HCT116 (cell line): ENCODE data around the gene TMC3. TPM values are rescaled to one million over a fixed set of nuclear protein-coding genes. Genes with fewer than 3 reads are reported as not detected.

ENCODE experiments used
- ATAC-seq: fragments of 200-7000 bp; cut with Tn5 transposase; 2 replicates; pipeline ENCODE4 v1.9.1; 2020; ENCODE audit warnings: mild to moderate bottlenecking, moderate library complexity
- BruUV-seq: library from RNA; stranded (reverse); fragments of 400-500 nt; replicated peaks from 2 replicates; lab custom pipeline; 2021; lab: Mats Ljungman, UMichigan
- CTCF ChIA-PET: fragments of 300-600 bp; sonication (Branson Sonifier 250); formaldehyde crosslinking; loops from one replicate; lab custom pipeline; 2021; ENCODE audit warnings: antibody characterized with exemption; lab: Charles Lee
- POLR2A ChIA-PET: fragments of 300-600, 350-600 bp; sonication (Branson Sonifier 250); formaldehyde crosslinking; loops from one replicate; lab custom pipeline; 2021; ENCODE audit warnings: antibody characterized with exemption; lab: Charles Lee
- RAD21 ChIA-PET, 2 experiments: fragments of 300-600 bp; sonication (Branson Sonifier 250); formaldehyde crosslinking; loops; one replicate each; lab custom pipeline; 2023; ENCODE audit warnings: low total read pairs in 2 of 2; ENCODE audit not compliant: uncharacterized antibody in 2 of 2, unreplicated experiment in 2 of 2, low non-redundant PET in 1 of 2; lab: Charles Lee
- DNase-seq: peaks from one replicate; pipeline ENCODE4 v3.0.0-alpha.2; 2010; ENCODE audit warnings: low read depth, low spot score
- H2AFZ ChIP-seq: fragments of 200-600 bp; shearing (Covaris generic), sonication (generic); 2 replicates; pipeline ENCODE4 v1.6.1; 2017; ENCODE audit warnings: low read depth, mixed run types, mixed read lengths, antibody characterized with exemption, low read length; ENCODE audit not compliant: poor library complexity, severe bottlenecking
- H3K27ac ChIP-seq: 2 replicates; pipeline ENCODE4 v1.5.1; 2012; ENCODE audit warnings: low read depth, low read length
- H3K27me3 ChIP-seq: fragments of 200-600 bp; sonication (generic); 2 replicates; pipeline ENCODE4 v1.6.1; 2016; ENCODE audit warnings: mixed run types, low read length, mixed read lengths; ENCODE audit not compliant: insufficient read depth
- H3K36me3 ChIP-seq, 2 experiments: fragments of 200-500 bp in 1 of 2; fragments of 200-600 bp in 1 of 2; sonication (Bioruptor generic) in 1 of 2; sonication (generic) in 1 of 2; 2 replicates each; pipeline versions ENCODE4 v1.5.1 to v1.6.1; 2014 to 2016; ENCODE audit warnings: low read length in 2 of 2, inconsistent platforms in 1 of 2, mixed read lengths in 1 of 2, mixed run types in 1 of 2; ENCODE audit not compliant: insufficient read depth in 2 of 2, control insufficient read depth in 1 of 2
- H3K4me1 ChIP-seq, 2 experiments: fragments of 200-600 bp in 1 of 2; sonication (generic) in 1 of 2; 2 replicates each; pipeline versions ENCODE4 v1.5.1 to v1.6.1; 2012 to 2017; ENCODE audit warnings: low read length in 2 of 2, inconsistent platforms in 1 of 2, mild to moderate bottlenecking in 1 of 2, mixed read lengths in 1 of 2, mixed run types in 1 of 2, moderate library complexity in 1 of 2; ENCODE audit not compliant: insufficient read depth in 2 of 2, control insufficient read depth in 1 of 2
- H3K4me2 ChIP-seq: fragments of 200-600 bp; sonication (generic); 2 replicates; pipeline ENCODE4 v1.6.1; 2017; ENCODE audit warnings: mixed run types, low read length, mixed read lengths
- H3K4me3 ChIP-seq, 2 experiments: fragments of 200-600 bp in 1 of 2; sonication (generic) in 1 of 2; replicated peaks in 1 of 2; 2 replicates each; pipeline ENCODE4 v1.5.1; 2011 to 2016; ENCODE audit warnings: low read length in 2 of 2, control low read depth in 1 of 2, low read depth in 1 of 2, mild to moderate bottlenecking in 1 of 2, mixed read lengths in 1 of 2, mixed run types in 1 of 2
- H3K79me2 ChIP-seq: fragments of 200-600 bp; sonication (generic); 2 replicates; pipeline ENCODE4 v1.6.1; 2017; ENCODE audit warnings: mild to moderate bottlenecking, mixed run types, low read length, moderate library complexity, mixed read lengths; ENCODE audit not compliant: insufficient read depth
- H3K9ac ChIP-seq: fragments of 200-600 bp; sonication (generic); 2 replicates; pipeline ENCODE4 v1.6.1; 2016; ENCODE audit warnings: low read length, mixed read lengths
- H3K9me2 ChIP-seq: fragments of 200-600 bp; sonication (generic), shearing (Covaris generic); 2 replicates; pipeline ENCODE4 v1.6.1; 2017; ENCODE audit warnings: mixed run types, mild to moderate bottlenecking, moderate library complexity; ENCODE audit not compliant: insufficient read depth
- H3K9me3 ChIP-seq, 2 experiments: fragments of 200-500 bp in 1 of 2; fragments of 200-600 bp in 1 of 2; sonication (Bioruptor generic) in 1 of 2; sonication (generic) in 1 of 2; 2 replicates each; pipeline ENCODE4 v1.6.1; 2014 to 2017; ENCODE audit warnings: low read length in 2 of 2, mixed read lengths in 2 of 2, inconsistent platforms in 1 of 2, low read depth in 1 of 2, mild to moderate bottlenecking in 1 of 2, mixed run types in 1 of 2, moderate library complexity in 1 of 2; ENCODE audit not compliant: control insufficient read depth in 1 of 2, insufficient read depth in 1 of 2
- H4K20me1 ChIP-seq: fragments of 200-600 bp; sonication (generic), shearing (Covaris generic); 2 replicates; pipeline ENCODE4 v1.6.1; 2017; ENCODE audit warnings: mixed run types, mild to moderate bottlenecking, moderate library complexity; ENCODE audit not compliant: insufficient read depth
- CBX3 ChIP-seq: IDR thresholded peaks from 2 replicates; pipeline ENCODE4 v1.6.1; 2012; ENCODE audit warnings: low read depth
- CEBPB ChIP-seq: IDR thresholded peaks from 2 replicates; pipeline ENCODE4 v1.6.1; 2012; ENCODE audit warnings: low read depth
- EGR1 ChIP-seq: IDR thresholded peaks from 2 replicates; pipeline ENCODE4 v1.6.1; 2012; ENCODE audit warnings: low read depth
- ELF1 ChIP-seq: IDR thresholded peaks from 2 replicates; pipeline ENCODE4 v1.6.1; 2012; ENCODE audit warnings: low read depth, borderline replicate concordance
- EZH2 ChIP-seq: fragments of 200-600 bp; sonication (generic); IDR thresholded peaks from 2 replicates; pipeline ENCODE4 v1.6.1; 2017; ENCODE audit warnings: antibody characterized with exemption, mixed run types
- FOSL1 ChIP-seq: IDR thresholded peaks from 2 replicates; pipeline ENCODE4 v1.6.1; 2012; ENCODE audit warnings: low read depth
- JUND ChIP-seq: IDR thresholded peaks from 2 replicates; pipeline ENCODE4 v1.6.1; 2012
- POLR2A ChIP-seq: IDR thresholded peaks from 2 replicates; pipeline ENCODE4 v1.7.0; 2011; ENCODE audit warnings: borderline replicate concordance; ENCODE audit not compliant: insufficient read depth, insufficient read length; ENCODE audit errors: extremely low read depth
- POLR2AphosphoS5 ChIP-seq: IDR thresholded peaks from 2 replicates; pipeline ENCODE4 v1.6.1; 2011; ENCODE audit warnings: mild to moderate bottlenecking, low read depth, low read length, moderate library complexity
- RAD21 ChIP-seq: IDR thresholded peaks from 2 replicates; pipeline ENCODE4 v1.6.1; 2012; ENCODE audit warnings: low read depth, mild to moderate bottlenecking
- SIN3A ChIP-seq: IDR thresholded peaks from 2 replicates; pipeline ENCODE4 v1.6.1; 2012; ENCODE audit warnings: low read depth
- SRF ChIP-seq: IDR thresholded peaks from 2 replicates; pipeline ENCODE4 v1.6.1; 2012; ENCODE audit warnings: low read depth
- TCF7L2 ChIP-seq: IDR thresholded peaks from 2 replicates; pipeline ENCODE4 v1.7.0; 2011; ENCODE audit warnings: borderline replicate concordance, inconsistent platforms; ENCODE audit not compliant: insufficient read depth, insufficient read length; ENCODE audit errors: extremely low read depth
- ZFX ChIP-seq: fragments of 450-650 bp; IDR thresholded peaks from 2 replicates; pipeline ENCODE4 v1.6.1; 2017
- ZNF274 ChIP-seq: fragments of 200-500 bp; sonication (Bioruptor generic); IDR thresholded peaks from 2 replicates; pipeline ENCODE4 v1.6.1; 2014; ENCODE audit warnings: mild to moderate bottlenecking, low read depth, low read length, inconsistent platforms
- intact Hi-C: fragments of 100-400 bp; cut with micrococcal nuclease; formaldehyde crosslinking; loops from 2 replicates; pipeline ENCODE4 v1.10.0; 2022
- total RNA-seq: library from RNA; stranded (reverse); gene quantifications from one replicate; pipeline ENCODE4 v1.2.1, GENCODE V29; 2021; ENCODE audit not compliant: unreplicated experiment
- TF ChIP-seq, protein P1 (sequence below): IDR thresholded peaks from 2 replicates; pipeline ENCODE4 v1.6.1; 2012
- TF ChIP-seq, protein P2 (sequence below), 3 experiments: fragments of 200-600 bp in 1 of 3; sonication (generic) in 1 of 3; IDR thresholded peaks in 2 of 3; conservative IDR thresholded peaks in 1 of 3; 2 replicates each; pipeline ENCODE4 v1.5.1; 2012 to 2017; ENCODE audit warnings: low read depth in 2 of 3, low read length in 2 of 3, antibody characterized with exemption in 1 of 3, borderline replicate concordance in 1 of 3, control low read depth in 1 of 3, mild to moderate bottlenecking in 1 of 3, mixed read lengths in 1 of 3, mixed run types in 1 of 3, moderate library complexity in 1 of 3; ENCODE audit not compliant: insufficient read depth in 1 of 3
- TF ChIP-seq, protein P3 (sequence below): IDR thresholded peaks from 2 replicates; pipeline ENCODE4 v1.6.1; 2012
- TF ChIP-seq, protein P4 (sequence below): IDR thresholded peaks from 2 replicates; pipeline ENCODE4 v1.6.1; 2012; ENCODE audit warnings: low read depth

TMC3 gene
- total RNA-seq, 1 experiment from 2014 or later = not detected

DNA sequence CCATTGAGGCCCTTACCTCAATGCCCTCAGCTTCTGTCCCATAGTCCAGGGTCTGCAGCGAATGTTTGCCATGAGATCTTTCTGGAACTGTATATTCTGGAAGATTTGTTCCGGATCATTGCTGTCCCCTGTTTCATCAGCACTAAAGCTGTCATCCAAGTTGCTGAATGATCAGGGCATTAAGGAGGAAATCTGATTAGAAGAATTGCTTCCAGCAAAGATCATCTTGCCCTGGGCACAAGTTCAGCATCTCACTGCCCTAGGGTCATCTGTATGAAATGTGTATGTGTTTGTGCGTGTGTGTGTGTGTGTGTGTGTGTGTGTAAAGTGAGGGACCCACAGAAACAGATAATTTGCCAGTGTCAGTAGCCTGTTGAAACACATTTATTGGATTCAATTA, 1.4 kb downstream of the TMC3 start (continued):
- TF ChIP-seq TCF7L2 (no peak), POLR2A (no peak), ZNF274 (no peak)

DNA sequence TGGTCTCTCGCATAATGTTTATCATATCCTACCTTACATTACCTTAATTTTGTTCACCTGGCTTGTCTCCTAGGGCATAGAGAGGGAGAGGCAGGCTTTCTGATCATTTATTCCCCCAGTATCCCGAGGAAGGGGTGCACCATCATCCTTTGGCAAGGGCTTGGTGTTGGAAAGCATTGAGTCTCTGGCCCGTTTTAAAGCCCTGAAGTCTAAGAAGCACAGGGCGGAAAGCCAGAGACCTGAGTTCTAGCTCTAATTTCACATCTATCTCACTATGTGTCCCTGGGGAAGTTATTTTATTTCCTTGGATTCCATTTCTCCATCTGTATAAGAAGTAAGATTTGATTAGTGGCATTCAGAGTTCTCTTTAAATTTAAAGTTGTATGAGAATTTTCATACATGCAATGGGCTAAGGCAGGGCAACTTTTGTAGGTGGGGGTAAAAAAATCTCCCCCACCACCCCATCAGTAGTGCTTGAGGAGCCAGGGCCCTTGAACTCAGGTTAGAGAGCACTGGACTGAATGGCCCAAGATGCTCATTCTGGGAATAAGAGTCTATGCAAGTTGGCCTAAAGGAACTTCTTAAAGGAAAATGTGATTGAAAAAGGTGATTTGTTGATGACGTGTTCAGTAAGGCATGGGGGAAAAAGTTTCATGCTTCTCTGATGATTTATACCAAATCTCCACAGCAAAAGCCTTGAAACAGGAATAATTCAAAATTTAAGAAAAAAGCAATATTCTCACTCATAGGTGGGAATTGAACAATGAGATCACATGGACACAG, 10.1 kb downstream of the TMC3 start:
- H3K9me2 ChIP-seq = no peaks in the 10 kb centered on the region
- H3K27me3 ChIP-seq = no peaks in the 10 kb centered on the region
- TF ChIP-seq SRF (no peak), CBX3 (no peak), ZNF274 (no peak), POLR2AphosphoS5 (no peak), EGR1 (no peak), CEBPB (no peak), ELF1 (no peak), RAD21 (no peak), POLR2A (no peak), FOSL1 (no peak), JUND (no peak), ZFX (no peak), TCF7L2 (no peak), EZH2 (no peak), SIN3A (no peak)
- TF ChIP-seq, protein P1, sequence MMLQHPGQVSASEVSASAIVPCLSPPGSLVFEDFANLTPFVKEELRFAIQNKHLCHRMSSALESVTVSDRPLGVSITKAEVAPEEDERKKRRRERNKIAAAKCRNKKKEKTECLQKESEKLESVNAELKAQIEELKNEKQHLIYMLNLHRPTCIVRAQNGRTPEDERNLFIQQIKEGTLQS = no peak
- TF ChIP-seq, protein P2, sequence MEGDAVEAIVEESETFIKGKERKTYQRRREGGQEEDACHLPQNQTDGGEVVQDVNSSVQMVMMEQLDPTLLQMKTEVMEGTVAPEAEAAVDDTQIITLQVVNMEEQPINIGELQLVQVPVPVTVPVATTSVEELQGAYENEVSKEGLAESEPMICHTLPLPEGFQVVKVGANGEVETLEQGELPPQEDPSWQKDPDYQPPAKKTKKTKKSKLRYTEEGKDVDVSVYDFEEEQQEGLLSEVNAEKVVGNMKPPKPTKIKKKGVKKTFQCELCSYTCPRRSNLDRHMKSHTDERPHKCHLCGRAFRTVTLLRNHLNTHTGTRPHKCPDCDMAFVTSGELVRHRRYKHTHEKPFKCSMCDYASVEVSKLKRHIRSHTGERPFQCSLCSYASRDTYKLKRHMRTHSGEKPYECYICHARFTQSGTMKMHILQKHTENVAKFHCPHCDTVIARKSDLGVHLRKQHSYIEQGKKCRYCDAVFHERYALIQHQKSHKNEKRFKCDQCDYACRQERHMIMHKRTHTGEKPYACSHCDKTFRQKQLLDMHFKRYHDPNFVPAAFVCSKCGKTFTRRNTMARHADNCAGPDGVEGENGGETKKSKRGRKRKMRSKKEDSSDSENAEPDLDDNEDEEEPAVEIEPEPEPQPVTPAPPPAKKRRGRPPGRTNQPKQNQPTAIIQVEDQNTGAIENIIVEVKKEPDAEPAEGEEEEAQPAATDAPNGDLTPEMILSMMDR (IDR thresholded peaks at IDR 0.05 in 2 of 3, conservative IDR thresholded peaks at IDR 0.05 in 1 of 3; ENCODE audit: borderline replicate concordance in 1 of 3, insufficient read depth in 1 of 3, low read depth in 2 of 3, low read length in 2 of 3) = no peak
- TF ChIP-seq, protein P3, sequence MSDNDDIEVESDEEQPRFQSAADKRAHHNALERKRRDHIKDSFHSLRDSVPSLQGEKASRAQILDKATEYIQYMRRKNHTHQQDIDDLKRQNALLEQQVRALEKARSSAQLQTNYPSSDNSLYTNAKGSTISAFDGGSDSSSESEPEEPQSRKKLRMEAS = no peak
- TF ChIP-seq, protein P4, sequence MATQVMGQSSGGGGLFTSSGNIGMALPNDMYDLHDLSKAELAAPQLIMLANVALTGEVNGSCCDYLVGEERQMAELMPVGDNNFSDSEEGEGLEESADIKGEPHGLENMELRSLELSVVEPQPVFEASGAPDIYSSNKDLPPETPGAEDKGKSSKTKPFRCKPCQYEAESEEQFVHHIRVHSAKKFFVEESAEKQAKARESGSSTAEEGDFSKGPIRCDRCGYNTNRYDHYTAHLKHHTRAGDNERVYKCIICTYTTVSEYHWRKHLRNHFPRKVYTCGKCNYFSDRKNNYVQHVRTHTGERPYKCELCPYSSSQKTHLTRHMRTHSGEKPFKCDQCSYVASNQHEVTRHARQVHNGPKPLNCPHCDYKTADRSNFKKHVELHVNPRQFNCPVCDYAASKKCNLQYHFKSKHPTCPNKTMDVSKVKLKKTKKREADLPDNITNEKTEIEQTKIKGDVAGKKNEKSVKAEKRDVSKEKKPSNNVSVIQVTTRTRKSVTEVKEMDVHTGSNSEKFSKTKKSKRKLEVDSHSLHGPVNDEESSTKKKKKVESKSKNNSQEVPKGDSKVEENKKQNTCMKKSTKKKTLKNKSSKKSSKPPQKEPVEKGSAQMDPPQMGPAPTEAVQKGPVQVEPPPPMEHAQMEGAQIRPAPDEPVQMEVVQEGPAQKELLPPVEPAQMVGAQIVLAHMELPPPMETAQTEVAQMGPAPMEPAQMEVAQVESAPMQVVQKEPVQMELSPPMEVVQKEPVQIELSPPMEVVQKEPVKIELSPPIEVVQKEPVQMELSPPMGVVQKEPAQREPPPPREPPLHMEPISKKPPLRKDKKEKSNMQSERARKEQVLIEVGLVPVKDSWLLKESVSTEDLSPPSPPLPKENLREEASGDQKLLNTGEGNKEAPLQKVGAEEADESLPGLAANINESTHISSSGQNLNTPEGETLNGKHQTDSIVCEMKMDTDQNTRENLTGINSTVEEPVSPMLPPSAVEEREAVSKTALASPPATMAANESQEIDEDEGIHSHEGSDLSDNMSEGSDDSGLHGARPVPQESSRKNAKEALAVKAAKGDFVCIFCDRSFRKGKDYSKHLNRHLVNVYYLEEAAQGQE = no peak
- no peak overlapping the region for H3K4me3 ChIP-seq
- no peaks in the 10 kb centered on the region for H3K4me1 ChIP-seq
- no peak for DNase-seq
- H3K4me2 ChIP-seq = no peak overlapping the region
- no peak overlapping the region for H3K9ac ChIP-seq
- ChIA-PET CTCF (no interaction called here), RAD21 (no interaction called here), POLR2A (no interaction called here)
- no TSS peak for BruUV-seq
- no peak overlapping the region for H2AFZ ChIP-seq
- no peak for ATAC-seq
- no peaks in the 10 kb centered on the region for H3K79me2 ChIP-seq
- no peaks in the 10 kb centered on the region for H3K9me3 ChIP-seq
- H3K36me3 ChIP-seq = no peaks in the 10 kb centered on the region
- H3K27ac ChIP-seq = no peak overlapping the region
- intact Hi-C loops = no loop called here
- H4K20me1 ChIP-seq = no peaks in the 10 kb centered on the region
